ENCODE results near the gene ESPL1.

Gene ESPL1

GRCh38 chr12:53230108-53230845 lies 37.8 kb upstream of the ESPL1 start:
- TF ChIP-seq CTCF (IDR thresholded peaks at IDR 0.05; ENCODE audit: low read depth, low read length) = no peak
- no peak overlapping the region for H3K4me3 ChIP-seq (replicated peaks in 1 of 2; ENCODE audit: low read depth in 2 of 2, low read length in 2 of 2)
- DNase-seq (ENCODE audit: low read depth in 2 of 2) = no peak

GRCh38 chr12:53231671-53231920 lies 36.5 kb upstream of the ESPL1 start:
- no peak for DNase-seq (ENCODE audit: low read depth in 2 of 2)
- no peak for TF ChIP-seq CTCF (IDR thresholded peaks at IDR 0.05; ENCODE audit: low read depth, low read length)
- H3K4me3 ChIP-seq (replicated peaks in 1 of 2; ENCODE audit: low read depth in 2 of 2, low read length in 2 of 2) = peak overlapping the region; percentile 60 to 66

GRCh38 chr12:53231921-53232645 lies 36.0 kb upstream of the ESPL1 start, which contains the start of gene RARG:
RARG (minus strand) TSS chr12:53232209; CDS start chr12:53227545, 4,664 bp downstream.
- no peak for TF ChIP-seq CTCF (IDR thresholded peaks at IDR 0.05; ENCODE audit: low read depth, low read length)
- peak; percentile 24 to 66 for DNase-seq (ENCODE audit: low read depth in 2 of 2)
- peak within 1 kb of the TSS; percentile 60 to 66 for H3K4me3 ChIP-seq (replicated peaks in 1 of 2; ENCODE audit: low read depth in 2 of 2, low read length in 2 of 2)

- TF ChIP-seq CTCF (IDR thresholded peaks at IDR 0.05; ENCODE audit: low read depth, low read length) = no peak
- peak overlapping the region; percentile 51 to 60 for H3K4me3 ChIP-seq (replicated peaks in 1 of 2; ENCODE audit: low read depth in 2 of 2, low read length in 2 of 2)
- peak; percentile 16 to 45 for DNase-seq (ENCODE audit: low read depth in 2 of 2)
Measured at GRCh38 chr12:53232646-53233461, 35.2 kb upstream of the ESPL1 start.

GRCh38 chr12:53233671-53234121 lies 34.4 kb upstream of the ESPL1 start:
- DNase-seq (ENCODE audit: low read depth in 2 of 2) = no peak
- H3K4me3 ChIP-seq (replicated peaks in 1 of 2; ENCODE audit: low read depth in 2 of 2, low read length in 2 of 2) = no peak overlapping the region
- TF ChIP-seq CTCF (IDR thresholded peaks at IDR 0.05; ENCODE audit: low read depth, low read length) = no peak

- TF ChIP-seq CTCF (IDR thresholded peaks at IDR 0.05; ENCODE audit: low read depth, low read length) = no peak
- no peak overlapping the region for H3K4me3 ChIP-seq (replicated peaks in 1 of 2; ENCODE audit: low read depth in 2 of 2, low read length in 2 of 2)
- no peak for DNase-seq (ENCODE audit: low read depth in 2 of 2)
Measured at GRCh38 chr12:53234271-53234914, 33.7 kb upstream of the ESPL1 start.

Data from cardiac fibroblast (primary cell).